NCI-H82 (cell line): ENCODE data around the gene MAGEB10.
"Not testable (repeated sequence)": the region's sequence is repeated elsewhere in the genome, so short reads cannot be mapped to it uniquely, and the experiment has no call there.

Source experiments
- DNase-seq: peaks from one replicate; lab custom pipeline; 2025; lab: John Stamatoyannopoulos, UW

The MAGEB10 gene, protein sequence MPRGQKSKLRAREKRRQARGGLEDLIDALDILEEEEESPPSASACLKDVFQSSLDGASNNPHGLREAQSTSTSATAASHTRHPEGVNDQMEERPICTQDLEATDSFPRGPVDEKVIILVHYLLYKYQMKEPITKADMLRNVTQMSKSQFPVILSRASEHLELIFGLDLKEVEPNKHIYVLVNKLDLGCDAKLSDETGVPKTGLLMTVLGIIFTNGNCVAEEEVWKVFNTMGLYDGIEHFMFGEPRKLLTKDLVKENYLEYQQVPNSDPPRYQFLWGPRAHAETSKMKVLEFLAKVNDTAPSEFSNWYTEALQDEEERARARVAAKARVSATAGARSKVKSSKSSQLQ

DNA sequence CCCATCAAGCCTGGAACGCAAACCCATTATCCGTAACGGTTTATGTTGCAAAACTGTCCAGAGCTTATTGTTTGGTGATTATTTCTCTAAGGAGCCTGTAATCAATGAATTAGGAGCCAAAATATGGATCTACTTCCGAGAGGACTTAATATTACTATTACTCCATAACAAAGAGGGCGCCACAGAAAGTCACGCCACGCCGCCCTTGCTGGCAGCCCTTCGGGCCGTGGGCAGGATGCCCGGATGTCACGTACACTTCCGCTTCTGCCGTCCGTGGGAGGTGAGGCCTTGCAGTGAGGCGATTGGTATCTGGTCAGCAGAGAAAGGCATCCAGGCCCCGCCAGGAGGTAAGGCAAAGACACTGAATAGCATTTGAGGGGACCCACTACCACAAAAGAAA, at the start of gene MAGEB10:
MAGEB10 (plus strand) TSS at position 301 of the 400 bp plus-strand sequence. CDS start 13,317 bp downstream, outside the sequence.
- no peak for DNase-seq

DNA sequence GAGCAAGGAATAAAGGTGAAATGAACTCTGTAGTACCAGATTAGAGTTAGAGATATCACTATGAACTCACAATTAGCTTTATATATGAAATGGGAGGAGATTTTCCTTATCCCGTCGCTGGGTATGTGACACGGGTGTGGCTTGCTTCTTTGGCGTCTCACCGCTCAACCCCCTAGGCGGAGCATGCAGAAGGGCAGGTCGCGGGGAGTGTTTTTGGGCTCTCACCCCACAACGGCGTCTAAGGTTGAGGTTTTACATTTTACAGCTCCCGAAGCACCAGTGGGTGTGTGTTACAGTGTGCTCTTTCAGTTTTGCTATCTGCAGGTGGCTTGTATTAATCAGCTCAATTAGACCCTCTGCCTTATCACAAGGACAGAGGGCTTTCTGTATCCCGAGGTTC, 42.1 kb upstream of the MAGEB10 start:
- no peak for DNase-seq

DNA sequence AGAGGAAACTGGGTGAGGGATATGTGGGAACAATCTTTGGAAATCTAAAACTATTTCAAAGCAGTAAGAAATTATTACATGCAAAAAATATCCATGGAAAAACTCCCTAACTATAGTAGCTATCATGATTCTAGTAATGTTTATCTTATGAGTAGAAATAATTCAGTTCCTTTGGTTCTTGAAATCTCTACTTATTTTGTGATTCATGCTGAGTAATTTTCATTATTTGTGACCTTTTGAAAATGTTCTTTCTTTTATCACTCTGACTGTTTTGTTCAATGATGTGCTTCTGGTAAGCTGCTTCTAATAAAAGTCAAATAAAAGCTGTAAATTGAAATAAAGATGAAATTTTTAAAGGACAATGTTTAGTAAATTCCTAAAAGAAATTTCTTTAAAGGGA, 40.4 kb upstream of the MAGEB10 start:
- no peak for DNase-seq

DNA sequence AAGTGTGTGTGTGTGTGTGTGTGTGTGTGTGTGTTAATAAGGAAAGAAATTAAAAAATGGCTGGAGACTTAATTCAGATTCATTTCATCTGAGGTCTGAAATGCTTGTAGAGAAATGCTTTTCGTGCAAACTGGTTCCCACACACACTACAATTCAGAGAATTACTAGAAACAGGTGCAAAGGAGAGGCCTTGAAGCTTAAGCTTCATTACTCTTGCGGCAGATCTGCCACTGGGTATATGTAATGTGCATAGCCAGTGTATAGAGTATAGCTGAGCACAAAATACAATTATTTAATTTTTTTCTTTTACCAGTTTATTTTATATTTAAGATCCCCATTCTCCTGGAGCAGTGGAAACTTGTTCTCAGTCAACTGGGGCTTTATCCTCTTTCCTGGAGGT, 31.8 kb upstream of the MAGEB10 start:
- no peak for DNase-seq

DNA sequence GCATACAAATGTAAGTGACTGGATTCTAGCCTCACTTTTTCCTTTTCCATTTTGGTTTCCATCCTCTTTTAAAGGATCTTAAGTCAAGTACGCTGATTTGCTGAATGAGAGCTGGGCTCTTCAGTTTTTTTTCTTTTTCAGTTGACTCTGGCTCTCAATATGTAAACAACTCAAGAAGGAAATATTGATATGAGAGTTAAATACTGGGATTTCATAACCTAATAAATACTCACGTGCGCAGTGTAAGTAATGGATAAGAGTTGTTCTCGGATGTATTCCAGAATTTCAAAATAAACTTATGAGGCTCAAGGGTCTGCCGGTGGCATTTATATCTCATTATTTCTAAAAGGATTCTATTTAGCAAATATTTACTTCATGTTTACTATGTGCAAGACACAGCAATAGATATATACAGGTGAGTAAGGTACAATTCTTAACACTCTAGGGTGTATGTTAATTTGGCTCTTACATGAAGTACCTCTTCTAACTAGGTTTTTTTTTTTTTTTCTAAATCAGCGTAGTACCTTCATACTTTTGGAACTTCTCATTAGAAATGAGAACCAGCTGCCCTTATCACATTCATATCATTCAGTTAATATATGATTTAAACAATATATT, 11.0 kb upstream of the MAGEB10 start:
- DNase-seq, result no peak

DNA sequence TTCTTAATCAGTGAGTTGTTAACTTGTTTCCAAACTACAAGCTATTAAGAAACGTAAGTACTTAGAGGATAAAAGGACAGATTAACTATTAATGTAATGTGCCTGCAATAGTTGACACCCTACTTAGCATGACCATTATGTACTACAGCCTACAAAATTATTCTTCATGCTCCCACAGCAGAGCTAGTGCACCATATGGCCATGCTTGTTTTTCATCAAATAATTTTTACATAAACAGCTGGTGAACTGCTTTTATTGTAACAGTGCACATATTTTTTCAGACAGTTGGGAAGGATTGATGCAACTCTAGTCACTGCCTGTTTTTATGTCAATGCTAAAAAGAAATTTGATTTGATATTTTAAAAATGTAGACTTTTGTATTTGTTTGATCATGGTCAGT, 10.2 kb upstream of the MAGEB10 start:
- no peak for DNase-seq

DNA sequence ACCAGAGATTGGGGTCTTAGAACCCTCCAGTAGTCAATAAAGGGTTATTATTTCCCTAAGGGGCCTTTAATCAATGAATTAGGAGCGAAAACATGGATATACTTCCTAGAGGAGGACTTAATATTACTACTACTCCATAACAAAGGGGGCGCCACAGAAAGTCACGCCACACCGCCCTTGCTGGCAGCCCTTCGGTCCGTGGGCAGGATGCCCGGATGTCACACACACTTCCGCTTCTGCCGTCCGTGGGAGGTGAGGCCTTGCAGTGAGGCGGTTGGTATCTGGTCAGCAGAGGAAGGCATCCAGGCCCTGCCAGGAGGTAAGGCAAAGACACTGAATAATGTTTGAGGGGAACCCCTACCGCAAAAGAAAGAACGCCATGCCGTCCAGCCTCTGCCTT, 436 bp downstream of the MAGEB10 start:
- no peak for DNase-seq

DNA sequence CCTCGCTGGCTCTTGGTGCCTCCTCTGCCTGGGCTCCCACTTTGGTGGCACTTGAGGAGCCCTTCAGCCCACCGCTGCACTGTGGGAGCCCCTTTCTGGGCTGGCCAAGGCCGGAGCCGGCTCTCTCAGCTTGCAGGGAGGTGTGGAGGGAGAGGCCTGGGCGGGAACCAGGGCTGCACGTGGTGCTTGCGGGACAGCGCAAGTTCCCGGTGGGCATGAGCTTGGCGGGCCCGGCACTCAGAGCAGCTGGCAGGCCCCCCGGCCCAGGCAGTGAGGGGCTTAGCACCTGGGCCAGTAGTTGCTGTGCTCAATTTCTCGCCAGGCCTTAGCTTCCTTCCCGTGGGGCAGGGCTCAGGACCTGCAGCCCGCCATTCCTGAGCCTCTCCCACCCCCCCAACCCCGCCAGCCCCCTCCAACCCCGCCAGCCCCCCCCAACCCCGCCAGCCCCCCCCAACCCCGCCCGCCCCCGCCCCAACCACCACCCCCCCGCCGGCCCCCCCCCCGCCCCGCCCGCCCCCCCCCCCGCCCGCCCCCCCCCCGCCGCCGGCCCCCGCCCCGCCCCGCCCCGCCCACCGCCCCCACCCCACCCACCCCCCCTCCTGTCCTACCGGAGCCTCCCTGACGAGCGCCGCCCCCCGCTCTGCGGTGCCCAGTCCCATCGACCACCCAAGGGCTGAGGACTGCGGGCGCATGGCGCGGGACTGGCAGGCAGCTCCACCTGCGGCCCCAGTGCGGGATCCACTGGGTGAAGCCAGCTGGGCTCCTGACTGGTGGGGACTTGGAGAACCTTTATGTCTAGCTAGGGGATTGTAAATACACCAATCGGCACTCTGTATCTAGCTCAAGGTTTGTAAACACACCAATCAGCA, 1.4 kb downstream of the MAGEB10 start:
- DNase-seq, result not testable (repeated sequence)

DNA sequence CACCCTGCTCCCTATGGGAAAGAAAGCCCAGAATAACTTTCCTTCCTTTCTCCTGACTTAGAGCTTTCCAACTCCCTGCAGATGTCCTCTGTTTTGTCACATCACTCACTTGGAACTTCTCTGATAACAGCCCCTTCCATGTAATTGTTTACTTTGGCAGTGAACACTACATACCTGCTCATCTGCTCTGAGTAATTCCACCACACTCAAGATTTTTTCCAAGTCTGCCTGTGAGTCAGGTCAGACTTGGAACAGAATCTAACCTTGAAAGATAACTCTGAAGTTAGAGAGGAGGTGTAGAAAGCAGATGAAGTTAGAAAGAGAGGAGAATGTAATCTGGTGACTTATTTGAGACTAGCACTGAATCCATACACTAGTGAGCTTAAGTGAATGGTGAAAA, 7.4 kb downstream of the MAGEB10 start:
- no peak for DNase-seq

DNA sequence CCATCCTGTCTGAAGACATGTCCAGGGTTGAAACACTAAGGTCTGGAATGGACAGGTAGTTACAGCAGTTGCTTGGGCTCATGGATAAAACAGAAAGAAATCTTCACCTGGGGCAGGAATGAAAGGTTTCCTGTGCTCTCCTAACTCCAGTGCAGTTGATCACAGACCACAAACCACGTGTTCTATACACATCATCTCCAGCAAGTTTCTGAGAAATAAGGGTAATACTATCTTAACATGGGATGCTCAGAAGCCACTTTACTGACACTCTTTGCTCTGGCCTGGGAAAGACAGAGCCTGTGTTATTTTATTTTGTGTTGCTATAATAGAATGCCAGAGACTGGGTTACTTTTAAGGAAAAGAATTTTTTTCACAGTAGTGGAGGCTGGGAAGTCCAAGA, 16.0 kb downstream of the MAGEB10 start:
- DNase-seq, result no peak

DNA sequence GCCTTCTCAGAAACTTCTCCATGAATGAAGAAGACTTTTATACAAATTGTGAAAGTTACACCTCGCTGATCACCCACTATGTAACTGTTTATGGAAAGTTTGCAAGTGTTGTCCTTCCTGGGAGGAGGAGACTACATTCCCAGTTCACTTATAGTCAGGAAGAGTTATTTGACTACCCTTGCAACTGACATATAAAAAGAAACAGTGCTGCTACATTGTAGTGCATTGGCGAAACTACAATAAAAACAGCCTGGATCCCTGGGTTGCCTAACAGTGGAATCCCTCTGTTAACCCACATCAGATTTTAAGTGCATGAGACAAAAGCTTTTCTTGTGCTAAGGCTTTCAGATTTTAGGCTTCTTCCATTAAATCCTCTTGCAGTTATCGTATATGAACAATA, 30.4 kb downstream of the MAGEB10 start:
- no peak for DNase-seq

DNA sequence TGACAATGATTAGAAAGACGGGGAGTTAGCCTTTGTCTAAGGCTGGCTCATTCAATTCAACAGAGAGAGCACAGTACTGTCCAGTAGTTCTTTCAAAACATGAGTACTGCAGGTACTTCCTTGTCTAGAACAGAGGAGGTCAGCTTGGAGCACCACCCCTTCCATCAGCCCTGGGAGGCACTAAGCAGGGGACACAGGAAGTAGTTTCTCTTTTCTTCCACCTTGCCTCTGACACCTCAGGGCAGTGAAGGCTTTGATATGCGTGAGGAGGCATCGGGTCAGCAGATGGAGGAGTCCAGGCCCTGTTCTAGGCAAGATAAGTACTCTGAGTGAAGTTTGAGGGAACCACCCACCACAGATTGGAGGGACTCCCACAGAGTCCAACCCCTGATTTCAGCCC, 33.1 kb downstream of the MAGEB10 start:
- no peak for DNase-seq

DNA sequence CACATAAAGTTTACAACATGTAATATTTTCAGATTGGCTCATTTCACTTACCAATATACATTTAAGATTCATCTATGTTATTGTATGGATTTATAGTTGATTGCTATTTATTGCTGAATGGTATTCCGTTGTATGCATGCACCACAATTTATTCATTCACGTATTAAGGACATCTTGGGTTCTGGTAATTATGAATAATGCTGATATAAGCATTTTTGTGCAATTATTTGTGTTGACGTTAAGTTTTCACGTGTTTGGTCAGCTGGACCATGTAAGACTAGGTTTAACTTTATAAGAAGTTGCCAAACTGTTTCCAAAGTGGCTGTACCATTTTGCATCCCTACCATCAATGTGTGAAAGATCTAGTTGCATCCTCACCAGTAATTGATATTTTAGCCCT, 35.1 kb downstream of the MAGEB10 start:
- DNase-seq, result no peak

DNA sequence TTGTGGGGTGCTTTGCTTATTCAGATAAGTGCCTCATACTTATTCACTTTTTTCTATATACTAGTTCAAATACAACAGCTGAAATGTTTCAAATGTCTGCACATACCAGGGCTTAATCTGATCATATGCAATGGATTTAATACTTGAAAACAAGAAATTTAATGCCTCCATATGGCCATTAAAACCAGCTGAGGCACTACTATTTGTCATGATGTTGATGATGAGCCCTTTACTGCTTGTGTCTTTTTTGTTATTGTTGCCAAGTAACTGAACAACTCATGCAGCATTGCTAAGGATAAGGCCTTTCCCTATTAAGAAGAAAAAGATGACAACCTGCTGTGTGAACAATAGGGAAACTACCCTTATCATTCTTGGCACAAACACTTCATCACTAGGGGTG, 52.5 kb downstream of the MAGEB10 start:
- no peak for DNase-seq

DNA sequence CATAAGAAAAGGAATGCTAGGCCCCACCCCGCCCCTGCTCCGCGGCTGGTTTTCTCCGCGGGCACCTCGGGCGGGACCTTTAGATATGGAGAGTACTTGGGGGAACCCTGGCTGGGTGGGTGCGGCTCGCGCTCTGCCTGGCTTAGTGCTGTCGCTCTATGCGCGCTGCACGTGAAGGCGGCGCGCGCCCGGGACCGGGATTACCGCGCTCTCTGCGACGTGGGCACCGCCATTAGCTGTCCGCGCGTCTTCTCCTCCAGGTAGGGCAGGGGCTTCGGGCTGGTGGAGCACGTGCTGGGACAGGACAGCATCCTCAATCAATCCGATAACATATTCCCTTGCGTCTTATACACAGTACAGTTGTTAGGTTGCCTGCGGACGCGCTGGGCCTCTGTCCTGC, 56.0 kb downstream of the MAGEB10 start:
- no peak for DNase-seq
